ENCODE data around the gene PRM1.

GRCh38 chr16:11297492-11298142, 16.5 kb upstream of the PRM1 start:
- peak in 2 of 4 experiments; percentile 33 to 40 for TF ChIP-seq CTCF (IDR thresholded peaks at IDR 0.05)
- TF ChIP-seq POLR2A (IDR thresholded peaks at IDR 0.05) = no peak
- peak; percentile 76 for TF ChIP-seq POLR2AphosphoS5 (IDR thresholded peaks at IDR 0.05)

All from prostate gland (tissue), 2 donors.